Natural killer cell (primary cell): ENCODE results near the gene ZRSR2. TPM values are rescaled to one million over a fixed set of nuclear protein-coding genes. Genes with fewer than 3 reads are reported as not detected.

Source experiments
- ATAC-seq, 3 donors: fragments of 150-1000 bp in 2 of 3; fragments of 200-7000 bp in 1 of 3; cut with Tn5 transposase; 1 replicate in 1 of 3; 2 replicates in 2 of 3; pipeline ENCODE4 v1.10.0; 2021; ENCODE audit warnings: mild to moderate bottlenecking in 2 of 3, moderate library complexity in 2 of 3
- DNase-seq, 2 donors: peaks; one replicate each; pipeline versions ENCODE4 v3.0.0 to v3.0.0-alpha.2; 2013 to 2021; ENCODE audit warnings: mixed read lengths in 1 of 2
- H3K27ac ChIP-seq: one replicate; pipeline ENCODE4 v1.5.1; 2013; ENCODE audit warnings: mild to moderate bottlenecking, low read length
- H3K27me3 ChIP-seq: one replicate; pipeline ENCODE4 v1.6.1; 2013; ENCODE audit warnings: low read length; ENCODE audit not compliant: control insufficient read depth, insufficient read depth
- H3K36me3 ChIP-seq: one replicate; pipeline ENCODE4 v1.6.1; 2013; ENCODE audit warnings: low read length; ENCODE audit not compliant: control insufficient read depth, insufficient read depth
- H3K4me1 ChIP-seq: one replicate; pipeline ENCODE4 v1.6.1; 2013; ENCODE audit warnings: low read length; ENCODE audit not compliant: control insufficient read depth, insufficient read depth
- H3K4me3 ChIP-seq: one replicate; pipeline ENCODE4 v1.5.1; 2013; ENCODE audit warnings: low read length
- H3K9me3 ChIP-seq: one replicate; pipeline ENCODE4 v1.6.1; 2013; ENCODE audit warnings: low read length; ENCODE audit not compliant: control insufficient read depth, insufficient read depth
- H3K27ac Mint-ChIP-seq, 2 donors: one replicate each; pipeline ENCODE4 v1.8.0; 2022; ENCODE audit warnings: mild to moderate bottlenecking in 2 of 2, mixed read lengths in 2 of 2, moderate library complexity in 1 of 2
- H3K27me3 Mint-ChIP-seq, 2 donors: one replicate each; pipeline ENCODE4 v1.8.0; 2022; ENCODE audit warnings: low read depth in 2 of 2, mixed read lengths in 2 of 2
- H3K36me3 Mint-ChIP-seq: one replicate; pipeline ENCODE4 v1.8.0; 2022; ENCODE audit warnings: mixed read lengths
- H3K4me1 Mint-ChIP-seq, 2 donors: one replicate each; pipeline ENCODE4 v1.8.0; 2022; ENCODE audit warnings: mixed read lengths in 2 of 2
- H3K4me3 Mint-ChIP-seq: one replicate; pipeline ENCODE4 v1.8.0; 2022; ENCODE audit warnings: mild to moderate bottlenecking, moderate library complexity, mixed read lengths
- H3K9me3 Mint-ChIP-seq, 2 donors: one replicate each; pipeline ENCODE4 v1.8.0; 2022; ENCODE audit warnings: mixed read lengths in 2 of 2
- CTCF ChIP-seq: fragments of 200-600 bp; IDR thresholded peaks from one replicate; pipeline ENCODE4 v1.8.0; 2022; ENCODE audit warnings: antibody characterized with exemption
- WGBS: methylation state at CpG from one replicate; pipeline ENCODE4 v1.1.7; 2013; ENCODE audit warnings: missing lambda C conversion rate; ENCODE audit not compliant: insufficient coverage; 5-methylcytosine and 5-hydroxymethylcytosine counted together
- intact Hi-C: fragments of 100-400 bp; cut with micrococcal nuclease; formaldehyde crosslinking; loops from one replicate; pipeline ENCODE4 v1.14.2; 2022
- total RNA-seq, 4 donors: library from RNA; stranded (reverse); fragments of 120-200 nt in 1 of 4; gene quantifications; one replicate each; pipeline versions ENCODE4 v1.2.3 to v1.2.4, GENCODE V29; 2013 to 2022

The ZRSR2 gene
- total RNA-seq, 3 donors from 2014 or later (not counting 1 experiment from before 2014, with no cell fraction given) = 21.7 to 44.2 (median 28.2) TPM

GRCh38 chrX:15864629-15865028 is 74.3 kb downstream of the ZRSR2 start:
- Mint-ChIP-seq H3K9me3 (no peaks in the 10 kb centered on the region), H3K36me3 (no peaks in the 10 kb centered on the region), H3K4me3 (no peak overlapping the region), H3K27me3 (peaks cover 0 to 15% of the 10 kb centered on the region in 2 donors), H3K4me1 (no peaks in the 10 kb centered on the region), H3K27ac (no peak overlapping the region)
- intact Hi-C loops = no loop called here
- ATAC-seq (no peak), DNase-seq (no peak)
- no peak overlapping the region for H3K4me3 ChIP-seq
- H3K27me3 ChIP-seq = no peaks in the 10 kb centered on the region
- no peak for TF ChIP-seq CTCF
- no peaks in the 10 kb centered on the region for H3K9me3 ChIP-seq
- H3K4me1 ChIP-seq = no peaks in the 10 kb centered on the region
- no peak overlapping the region for H3K27ac ChIP-seq
- H3K36me3 ChIP-seq = no peaks in the 10 kb centered on the region

- no peak overlapping the region for H3K4me3 ChIP-seq
- ATAC-seq (no peak), DNase-seq (no peak)
- Mint-ChIP-seq H3K4me1 (no peaks in the 10 kb centered on the region), H3K27ac (no peak overlapping the region), H3K4me3 (no peak overlapping the region), H3K27me3 (peaks cover 0 to 13% of the 10 kb centered on the region in 2 donors), H3K36me3 (no peaks in the 10 kb centered on the region), H3K9me3 (no peaks in the 10 kb centered on the region)
- no peaks in the 10 kb centered on the region for H3K36me3 ChIP-seq
- WGBS = 93% methylated on average over 3 of the region's 3 CpGs
- H3K4me1 ChIP-seq = no peaks in the 10 kb centered on the region
- no peaks in the 10 kb centered on the region for H3K9me3 ChIP-seq
- no peak for TF ChIP-seq CTCF
- no peak overlapping the region for H3K27ac ChIP-seq
- intact Hi-C loops = no loop called here
- no peaks in the 10 kb centered on the region for H3K27me3 ChIP-seq
Measured at GRCh38 chrX:15866147-15866546, 75.9 kb downstream of the ZRSR2 start.

- intact Hi-C loops = no loop called here
- DNase-seq = no peak
- no peak overlapping the region for H3K27ac ChIP-seq
- no peak overlapping the region for H3K4me3 Mint-ChIP-seq
- ATAC-seq = no peak
- H3K4me1 ChIP-seq = no peaks in the 10 kb centered on the region
- H3K36me3 Mint-ChIP-seq = no peaks in the 10 kb centered on the region
- no peaks in the 10 kb centered on the region for H3K4me1 Mint-ChIP-seq
- WGBS = 100% methylated on average over 4 of the region's 4 CpGs
- no peak for TF ChIP-seq CTCF
- peaks cover 0 to 13% of the 10 kb centered on the region in 2 donors for H3K27me3 Mint-ChIP-seq
- no peak overlapping the region for H3K27ac Mint-ChIP-seq
- no peaks in the 10 kb centered on the region for H3K27me3 ChIP-seq
- no peak overlapping the region for H3K4me3 ChIP-seq
- H3K36me3 ChIP-seq = no peaks in the 10 kb centered on the region
- H3K9me3 Mint-ChIP-seq = no peaks in the 10 kb centered on the region
- H3K9me3 ChIP-seq = no peaks in the 10 kb centered on the region
Measured at GRCh38 chrX:15869695-15870094, 79.4 kb downstream of the ZRSR2 start.

- ATAC-seq = no peak
- H3K27me3 Mint-ChIP-seq = peaks cover 0 to 13% of the 10 kb centered on the region in 2 donors
- Histone ChIP-seq H3K9me3 (no peaks in the 10 kb centered on the region), H3K36me3 (no peaks in the 10 kb centered on the region), H3K27me3 (no peaks in the 10 kb centered on the region), H3K4me1 (no peaks in the 10 kb centered on the region), H3K27ac (no peak overlapping the region), H3K4me3 (no peak overlapping the region)
- DNase-seq = no peak
- no peaks in the 10 kb centered on the region for H3K4me1 Mint-ChIP-seq
- no peak overlapping the region for H3K4me3 Mint-ChIP-seq
- no peak for TF ChIP-seq CTCF
- no peaks in the 10 kb centered on the region for H3K36me3 Mint-ChIP-seq
- intact Hi-C loops = no loop called here
- no peaks in the 10 kb centered on the region for H3K9me3 Mint-ChIP-seq
- H3K27ac Mint-ChIP-seq = no peak overlapping the region
- 88% methylated on average over 3 of the region's 4 CpGs for WGBS
Measured at GRCh38 chrX:15870310-15870709, 80.0 kb downstream of the ZRSR2 start.

Other genes with a start within 250 kb of the ZRSR2 start
- not detected for gene ACE2, start 189.5 kb upstream of the ZRSR2 start, total RNA-seq
- gene CLTRN, start 125.7 kb upstream of the ZRSR2 start, total RNA-seq = under 1 TPM in 1 of 3 donors, not detected in 2; 0.28 TPM
- gene CA5B, start 52.2 kb upstream of the ZRSR2 start, total RNA-seq = 100 to 1,000 TPM in 1 of 3 donors, 10 to 100 TPM in 2; 56.3 to 111 (median 80.5) TPM
- 10 to 100 TPM; 21.0 to 30.8 (median 25.9) TPM for gene AP1S2, start 64.3 kb downstream of the ZRSR2 start, total RNA-seq